HG03457 (cell line): ENCODE data around the gene GNAO1.

ENCODE experiments used
- ATAC-seq: cut with Tn5 transposase; IDR thresholded peaks from one replicate; pipeline ENCODE4 v1.9.1; 2021; ENCODE audit warnings: moderate number of reproducible peaks; ENCODE audit not compliant: unreplicated experiment

The GNAO1 gene

GRCh38 chr16:56197192-56197992 is 6.1 kb downstream of the GNAO1 start:
- no peak for ATAC-seq

- ATAC-seq: no peak
Observed at GRCh38 chr16:56198006-56198754, 6.9 kb downstream of the GNAO1 start.

GRCh38 chr16:56198755-56199114 is 7.4 kb downstream of the GNAO1 start:
- no peak for ATAC-seq

GRCh38 chr16:56199164-56199563 is 7.9 kb downstream of the GNAO1 start:
- no peak for ATAC-seq

GRCh38 chr16:56201030-56201429 is 9.7 kb downstream of the GNAO1 start:
- no peak for ATAC-seq

GRCh38 chr16:56202036-56202435 is 10.7 kb downstream of the GNAO1 start:
- ATAC-seq: no peak

- no peak for ATAC-seq
Observed at GRCh38 chr16:56203052-56203451, 11.8 kb downstream of the GNAO1 start.

- no peak for ATAC-seq
Observed at GRCh38 chr16:56204816-56205215, 13.5 kb downstream of the GNAO1 start.

- ATAC-seq: no peak
Observed at GRCh38 chr16:56206951-56207350, 15.7 kb downstream of the GNAO1 start.

GRCh38 chr16:56207421-56207820 is 16.1 kb downstream of the GNAO1 start:
- ATAC-seq: no peak

GRCh38 chr16:56211435-56211981 is 20.2 kb downstream of the GNAO1 start:
- no peak for ATAC-seq

- no peak for ATAC-seq
Observed at GRCh38 chr16:56212144-56212543, 20.9 kb downstream of the GNAO1 start.

GRCh38 chr16:56221995-56222394 is 30.7 kb downstream of the GNAO1 start:
- no peak for ATAC-seq

- no peak for ATAC-seq
Observed at GRCh38 chr16:56222474-56222997, 31.2 kb downstream of the GNAO1 start.

GRCh38 chr16:56225017-56225742 is 33.9 kb downstream of the GNAO1 start:
- no peak for ATAC-seq

- no peak for ATAC-seq
Observed at GRCh38 chr16:56226187-56226586, 34.9 kb downstream of the GNAO1 start.

- ATAC-seq: no peak
Observed at GRCh38 chr16:56226845-56227525, 35.7 kb downstream of the GNAO1 start.

- ATAC-seq: no peak
Observed at GRCh38 chr16:56227936-56228335, 36.6 kb downstream of the GNAO1 start.

GRCh38 chr16:56228476-56228875 is 37.2 kb downstream of the GNAO1 start:
- no peak for ATAC-seq

- ATAC-seq: no peak
Observed at GRCh38 chr16:56233795-56234566, 42.7 kb downstream of the GNAO1 start.
